HEK293T (cell line): ENCODE data around the gene ABCD4.

Experiments
- FOXM1 ChIP-seq: fragments of 450-650 bp; IDR thresholded peaks from 2 replicates; pipeline ENCODE4 v1.6.1; 2017; ENCODE audit warnings: mild to moderate bottlenecking, borderline replicate concordance
- L3MBTL2 ChIP-seq: fragments of 450-650 bp; conservative IDR thresholded peaks from 2 replicates; pipeline ENCODE4 v1.6.1; 2016; ENCODE audit warnings: mild to moderate bottlenecking

DNA sequence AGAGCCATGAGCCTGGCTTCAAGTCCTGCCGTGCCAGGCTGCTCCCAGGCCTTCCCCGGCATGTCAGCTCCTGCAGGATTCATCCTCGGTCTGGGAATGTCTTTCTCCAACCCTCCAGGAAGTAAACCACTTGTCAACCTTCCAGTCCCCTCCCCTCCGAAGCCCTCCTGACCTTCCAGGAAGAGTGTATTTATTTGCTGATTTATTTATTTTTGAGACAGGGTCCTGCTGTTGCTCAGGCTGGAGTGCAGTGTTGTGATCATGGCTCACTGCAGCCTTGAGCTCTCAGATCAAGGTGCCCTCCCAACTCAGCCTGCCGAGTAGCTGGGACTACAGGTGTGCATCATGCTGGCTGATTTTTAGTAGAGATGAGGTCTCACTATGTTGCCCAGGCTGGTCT lies 38.8 kb downstream of the ABCD4 start:
- TF ChIP-seq L3MBTL2 (no peak), FOXM1 (no peak)
